Cardiac septum (tissue), 1 donor: ENCODE measurements around the gene SMPD2. TPM values are rescaled to one million over a fixed set of nuclear protein-coding genes. Genes with fewer than 3 reads are reported as not detected.
"Not testable (repeated sequence)": the region's sequence is repeated elsewhere in the genome, so short reads cannot be mapped to it uniquely, and the experiment has no call there.

Source experiments
- DNase-seq: peaks from one replicate; pipeline ENCODE4 v3.0.0-alpha.2; 2020; ENCODE audit warnings: low spot score
- intact Hi-C: fragments of 100-400 bp; cut with DNase I; formaldehyde crosslinking; loops from one replicate; pipeline ENCODE4 v1.14.0; 2022
- total RNA-seq: library from RNA; stranded (reverse); fragmentation: NEBNext Ultra II Directional; extraction: Animal tissue kit (Norgen Biotek cat#: 25700); gene quantifications from one replicate; pipeline ENCODE4 v1.2.1, GENCODE V29; 2021
- donor health status: DM: no; HTN: no; CAD: no.

Gene SMPD2
- total RNA-seq, 1 donor from 2014 or later, result 5.1 TPM

DNA sequence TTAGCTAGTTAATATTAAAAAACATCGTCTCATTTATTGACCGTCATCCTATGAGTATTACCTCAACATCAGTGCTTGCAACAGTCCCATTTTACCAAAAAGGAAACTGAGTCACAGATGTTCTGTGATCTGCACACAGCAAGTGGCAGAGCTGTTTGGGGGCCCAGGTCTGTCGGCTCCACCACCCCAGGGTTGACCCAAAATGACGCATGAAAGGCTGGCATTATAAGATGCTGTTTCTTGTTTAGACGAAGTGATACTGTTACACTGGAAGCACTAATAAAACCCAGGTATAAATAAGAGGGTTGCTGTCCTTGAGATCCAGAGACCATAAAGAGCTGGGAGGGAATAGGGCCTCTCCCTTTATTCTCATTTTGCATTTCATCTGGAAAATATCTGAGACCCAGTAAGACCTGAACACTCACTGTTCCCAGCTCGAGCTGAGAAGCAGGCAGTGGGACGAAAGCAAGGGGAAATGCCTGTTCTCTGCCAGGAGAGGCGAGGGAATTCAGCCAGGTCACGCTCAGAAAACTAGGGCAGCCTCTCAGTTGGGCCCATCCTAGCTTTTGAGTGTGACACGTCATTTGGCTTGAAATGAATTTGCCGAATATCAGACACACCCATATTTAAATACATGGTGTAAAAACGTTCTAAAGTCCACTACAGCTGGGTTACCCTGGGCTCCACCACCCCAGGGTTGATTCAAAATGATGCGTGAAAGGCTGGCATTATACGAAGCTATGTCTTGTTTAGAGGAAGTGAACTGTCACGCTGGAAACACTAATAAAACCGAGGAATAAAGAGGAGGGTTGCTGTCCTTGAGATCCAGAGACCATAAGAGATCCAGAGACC, 16.4 kb downstream of the SMPD2 start:
- intact Hi-C loops, result loop anchor here (5.0 kb wide), 1 partner anchor 75 kb away; the partner anchor contains the start of gene CD164
- DNase-seq, result no peak

DNA sequence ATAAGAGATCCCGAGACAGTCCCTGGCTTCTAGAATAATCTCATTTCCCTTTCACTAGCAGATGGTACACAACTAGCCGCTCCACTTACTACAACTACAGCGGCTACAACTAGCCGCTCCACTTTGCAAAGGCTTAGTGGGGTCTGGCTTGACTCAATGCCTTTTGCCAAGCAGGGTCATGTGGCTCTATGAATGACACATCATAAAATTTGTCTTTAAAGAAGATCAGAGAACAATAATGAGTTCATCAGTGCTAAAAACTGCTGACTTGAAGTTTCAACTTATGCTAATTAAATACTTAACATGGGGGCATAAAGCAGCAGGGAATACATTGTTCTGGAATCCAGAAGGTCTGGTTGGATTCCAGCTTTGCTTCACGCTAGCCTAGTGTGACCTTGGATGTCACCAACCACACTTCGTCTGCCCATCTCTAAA, 17.1 kb downstream of the SMPD2 start:
- intact Hi-C loops, result loop anchor here (5.0 kb wide), 1 partner anchor 75 kb away; the partner anchor contains the start of gene CD164
- DNase-seq, result no peak

DNA sequence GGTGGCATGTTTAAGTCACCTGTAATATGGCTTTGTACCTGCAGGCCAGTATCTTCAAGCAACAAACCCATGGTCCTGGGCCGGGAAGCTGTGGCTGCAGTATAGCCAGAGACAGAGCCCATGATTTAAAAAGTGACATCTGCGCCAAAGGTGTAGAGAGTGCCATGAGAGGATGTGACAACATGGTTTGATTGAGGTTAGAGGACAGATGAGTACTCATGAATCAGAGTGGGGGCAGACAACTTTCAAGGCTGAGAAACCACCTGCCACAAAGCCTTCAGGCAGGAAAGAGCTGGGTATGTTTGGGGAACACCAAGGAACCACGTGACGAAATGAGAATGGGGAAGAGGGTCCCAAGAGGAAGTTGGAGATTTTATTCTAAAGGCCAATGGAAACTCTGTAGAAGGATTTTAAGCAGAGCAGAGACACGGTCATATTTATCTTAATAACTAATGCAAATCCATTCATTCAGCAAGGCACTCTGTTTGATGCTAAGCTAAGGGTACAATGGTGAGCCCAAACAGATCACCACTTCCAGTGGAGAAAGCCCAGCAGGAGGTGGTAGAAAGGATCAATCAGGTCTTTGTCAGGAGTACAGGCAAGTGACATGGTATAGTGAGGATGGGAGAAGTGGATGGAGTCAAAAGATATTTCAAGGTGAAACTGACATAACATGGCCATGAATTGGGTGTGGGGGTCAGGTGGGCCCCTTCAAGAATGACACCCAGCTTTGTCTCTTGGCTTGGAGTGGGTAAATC, 18.4 kb downstream of the SMPD2 start:
- intact Hi-C loops, result loop anchor here (5.0 kb wide), 1 partner anchor 77 kb away; the partner anchor contains the start of gene CD164
- no peak for DNase-seq

DNA sequence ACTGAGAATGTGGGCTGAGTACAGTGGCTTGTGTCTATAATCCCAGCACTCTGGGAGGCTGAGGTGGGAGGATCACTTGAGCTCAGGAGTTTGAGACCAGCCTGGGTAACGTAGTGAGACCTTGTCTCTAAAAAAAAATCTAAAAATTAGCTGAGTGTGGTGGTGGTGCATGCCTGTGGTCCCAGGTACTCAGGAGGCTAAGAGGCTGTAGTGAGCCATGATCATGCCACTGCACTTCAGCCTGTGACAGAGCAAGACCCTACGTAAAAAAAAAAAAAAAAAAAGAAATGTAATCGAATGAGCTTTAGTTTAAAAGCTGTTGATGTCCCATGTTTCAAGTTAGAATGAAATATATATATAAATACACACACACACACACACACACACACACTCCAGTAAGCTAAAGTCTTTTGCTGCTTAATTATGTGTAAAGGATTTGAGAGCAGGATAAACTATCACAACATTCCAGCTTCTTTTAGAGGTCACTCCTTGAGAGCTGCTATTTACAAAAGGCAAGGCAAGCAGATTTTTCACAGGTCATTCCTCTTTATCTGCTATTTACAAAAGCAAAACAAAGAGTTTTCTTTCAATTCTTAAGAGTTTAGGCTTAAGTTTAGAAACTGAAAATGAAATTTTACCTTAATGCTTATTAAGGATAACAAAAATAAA, 19.8 kb downstream of the SMPD2 start:
- intact Hi-C loops, result no loop called here

DNA sequence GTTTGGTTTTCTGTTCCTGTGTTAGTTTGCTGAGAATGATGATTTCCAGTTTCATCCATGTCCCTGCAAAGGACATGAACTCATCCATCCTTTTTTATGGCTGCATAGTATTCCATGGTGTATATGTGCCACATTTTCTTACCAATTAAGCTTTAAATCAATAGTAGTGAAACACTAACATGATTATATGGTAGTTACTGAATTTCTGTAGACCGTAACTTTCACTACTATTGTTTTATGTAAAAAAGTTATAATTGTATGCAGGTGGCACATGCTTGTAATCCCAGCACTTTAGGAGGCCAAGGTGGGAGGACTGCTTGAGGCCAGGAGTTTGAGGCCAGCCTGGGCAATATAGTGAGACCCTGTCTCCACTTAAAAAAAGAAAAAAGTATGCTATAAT, 20.7 kb downstream of the SMPD2 start:
- intact Hi-C loops, DNase-seq: not testable (repeated sequence)

More for the DNA sequence above, 19.8 kb downstream of the SMPD2 start:
- DNase-seq, result no peak

DNA sequence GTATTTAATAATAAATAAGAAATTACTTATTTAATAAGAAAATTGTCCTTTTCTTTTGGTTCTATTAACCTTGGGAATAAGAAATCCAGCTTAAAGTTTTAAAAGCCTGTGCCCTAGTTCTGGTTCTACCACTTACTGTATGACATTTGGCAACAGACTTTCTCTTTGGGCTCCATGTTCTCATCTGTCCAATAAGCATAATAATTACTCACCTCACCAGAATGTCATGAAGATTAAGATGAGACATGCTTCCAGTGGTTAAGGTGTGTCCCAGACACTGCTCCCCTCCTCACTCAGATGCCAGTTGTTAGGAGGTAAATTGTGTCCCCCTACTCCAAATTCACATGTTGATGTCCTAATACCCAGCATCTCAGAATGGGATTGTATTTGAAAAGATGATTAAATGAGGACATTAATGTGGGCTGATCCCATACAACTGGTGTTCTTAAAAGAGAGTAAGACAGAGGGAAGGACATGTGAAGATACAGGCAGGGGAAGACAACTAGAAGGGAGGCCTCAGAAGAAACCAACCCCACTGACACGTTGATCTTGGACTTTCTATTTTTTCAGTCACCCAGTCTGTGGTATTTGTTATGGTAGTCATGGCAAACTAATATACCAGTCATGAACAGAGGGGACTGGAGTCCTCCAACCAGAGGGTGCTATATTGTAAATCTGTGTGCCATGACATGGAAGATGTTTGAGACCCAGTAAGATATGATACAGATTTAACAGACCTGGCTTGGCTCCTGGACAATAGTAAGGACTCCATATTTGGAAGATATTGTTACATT, 21.4 kb downstream of the SMPD2 start:
- DNase-seq, result no peak
- intact Hi-C loops, result no loop called here

DNA sequence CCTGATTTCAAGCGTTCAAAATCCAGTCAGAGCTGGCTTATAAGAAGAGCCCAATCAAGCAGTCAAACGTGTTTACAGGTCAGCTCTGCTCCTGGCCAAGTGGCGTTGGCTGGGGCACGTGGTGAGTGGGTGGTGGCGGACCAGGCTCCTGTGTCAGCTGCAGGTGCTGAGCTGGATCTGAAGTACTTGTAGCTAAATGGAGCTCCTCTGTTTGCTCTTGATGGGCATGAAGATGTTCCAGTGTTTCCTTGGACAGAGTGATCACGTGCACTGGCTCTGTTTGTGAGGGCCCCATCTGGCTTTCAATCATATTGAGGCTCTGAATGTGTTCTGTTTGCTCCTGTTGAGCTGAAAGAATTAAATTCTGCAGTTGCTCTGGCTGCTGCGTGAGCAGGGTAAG, 25.2 kb downstream of the SMPD2 start:
- intact Hi-C loops, result no loop called here
- no peak for DNase-seq

DNA sequence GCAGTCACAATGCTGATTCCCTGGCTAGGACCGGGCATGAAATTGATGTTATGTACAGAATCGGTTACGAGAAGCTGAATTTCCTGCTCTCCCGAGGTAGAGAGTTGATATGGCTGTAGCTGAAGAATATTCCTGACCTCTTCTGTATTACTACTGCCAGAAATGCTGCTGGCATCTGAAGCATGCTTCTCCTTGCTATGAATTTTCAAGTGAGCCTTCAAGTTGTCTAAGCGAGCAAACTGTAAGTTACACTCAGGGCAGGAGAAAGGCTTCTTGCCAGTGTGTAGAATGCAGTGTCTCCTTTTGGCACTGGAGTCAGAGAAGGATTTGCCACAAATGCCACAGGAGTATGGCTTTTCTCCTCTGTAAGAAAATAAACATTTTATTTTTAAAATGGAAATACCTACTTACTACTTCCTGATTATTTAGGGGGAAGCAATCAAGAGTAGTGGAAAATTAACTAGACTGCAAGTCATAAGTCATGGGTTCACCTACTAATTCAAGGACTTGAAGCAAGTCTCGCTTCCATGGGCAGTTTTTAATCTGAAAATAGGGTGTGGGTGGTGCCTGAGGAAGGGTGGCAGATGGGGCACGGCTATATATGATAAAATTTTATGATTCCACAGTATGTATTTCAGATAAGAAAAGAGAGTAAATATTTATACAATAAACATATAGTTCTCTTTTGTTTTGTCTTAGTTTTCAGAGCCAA, 25.8 kb downstream of the SMPD2 start:
- intact Hi-C loops, result no loop called here
- no peak for DNase-seq

DNA sequence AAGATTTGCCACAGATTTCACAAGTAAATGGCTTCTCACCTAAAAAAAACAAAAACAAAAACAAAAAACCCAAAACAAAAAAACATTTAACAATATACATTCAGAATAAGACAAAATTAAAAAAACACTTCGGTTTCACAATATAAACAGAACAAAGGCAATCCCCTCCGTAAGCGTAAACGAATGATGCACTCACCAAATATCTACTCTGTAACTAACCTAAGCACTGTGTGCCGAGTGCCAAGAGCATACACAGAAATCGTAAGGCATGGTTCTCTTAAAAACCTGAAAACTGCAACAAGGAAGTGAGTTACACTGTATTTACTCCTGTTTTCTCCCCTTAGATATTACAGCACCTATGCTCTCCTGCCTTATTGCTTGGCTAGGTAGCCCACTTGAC, 27.2 kb downstream of the SMPD2 start:
- intact Hi-C loops, result no loop called here
- DNase-seq, result no peak

DNA sequence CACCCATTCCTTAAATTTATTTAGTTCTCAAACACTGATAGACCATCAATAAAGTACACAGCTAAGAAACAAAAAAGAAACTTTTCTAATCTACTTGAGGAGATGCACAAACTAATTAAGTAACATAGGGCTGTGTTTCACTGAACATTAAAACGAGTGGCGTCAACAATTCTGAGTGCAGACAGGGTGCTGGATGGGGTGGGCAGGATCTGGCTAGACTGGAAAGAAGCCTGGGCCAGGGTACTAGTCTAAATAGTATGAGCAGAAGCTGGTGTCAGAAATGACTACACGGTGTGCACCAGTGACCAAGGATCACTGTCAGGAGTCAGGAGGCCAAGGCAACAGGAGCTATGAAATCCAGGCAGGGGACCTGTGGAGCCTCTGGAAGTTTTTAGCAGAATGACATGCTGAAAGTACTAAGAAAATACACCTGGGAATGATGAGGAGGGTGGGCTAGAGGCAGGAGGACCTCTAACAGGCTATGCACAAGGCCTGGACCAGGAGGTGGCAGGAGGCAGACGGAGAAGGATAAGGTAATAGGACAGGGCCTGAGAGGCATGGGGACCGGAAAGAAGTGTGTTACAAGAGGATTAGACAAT, 29.2 kb downstream of the SMPD2 start:
- no peak for DNase-seq
- intact Hi-C loops, result no loop called here

DNA sequence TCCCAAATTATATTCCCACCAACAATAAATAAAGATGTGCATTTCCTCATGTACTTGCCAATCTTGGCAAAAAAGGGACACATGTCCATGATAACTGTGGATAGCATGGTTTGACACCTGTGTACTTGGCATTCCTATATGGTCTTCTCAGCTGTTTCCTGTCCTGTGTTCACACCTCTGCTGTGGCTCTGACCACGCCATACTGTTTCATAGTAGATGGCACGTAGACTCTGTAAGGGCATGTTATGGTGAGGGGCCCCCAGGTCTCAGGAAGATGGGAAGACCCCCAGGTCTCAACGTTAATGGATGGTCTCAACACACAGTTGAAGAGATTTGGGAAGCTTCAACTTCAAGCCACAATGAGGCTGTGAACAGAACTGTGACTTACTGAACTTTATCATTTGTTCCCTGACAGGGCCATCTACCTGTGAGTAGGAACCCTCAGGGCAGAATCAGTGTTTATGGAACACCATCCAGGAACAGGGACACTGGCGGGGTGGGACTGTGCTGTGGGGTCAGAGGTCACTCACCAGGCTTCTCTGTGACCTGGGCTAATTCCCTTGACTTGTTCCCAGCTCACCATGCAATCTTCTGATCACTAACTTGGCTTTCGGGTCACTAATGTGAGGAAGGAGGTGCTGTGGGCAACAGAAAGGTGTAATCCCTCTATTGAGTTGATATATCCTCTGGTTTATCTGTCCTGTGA, 30.7 kb downstream of the SMPD2 start:
- no peak for DNase-seq
- intact Hi-C loops, result no loop called here

DNA sequence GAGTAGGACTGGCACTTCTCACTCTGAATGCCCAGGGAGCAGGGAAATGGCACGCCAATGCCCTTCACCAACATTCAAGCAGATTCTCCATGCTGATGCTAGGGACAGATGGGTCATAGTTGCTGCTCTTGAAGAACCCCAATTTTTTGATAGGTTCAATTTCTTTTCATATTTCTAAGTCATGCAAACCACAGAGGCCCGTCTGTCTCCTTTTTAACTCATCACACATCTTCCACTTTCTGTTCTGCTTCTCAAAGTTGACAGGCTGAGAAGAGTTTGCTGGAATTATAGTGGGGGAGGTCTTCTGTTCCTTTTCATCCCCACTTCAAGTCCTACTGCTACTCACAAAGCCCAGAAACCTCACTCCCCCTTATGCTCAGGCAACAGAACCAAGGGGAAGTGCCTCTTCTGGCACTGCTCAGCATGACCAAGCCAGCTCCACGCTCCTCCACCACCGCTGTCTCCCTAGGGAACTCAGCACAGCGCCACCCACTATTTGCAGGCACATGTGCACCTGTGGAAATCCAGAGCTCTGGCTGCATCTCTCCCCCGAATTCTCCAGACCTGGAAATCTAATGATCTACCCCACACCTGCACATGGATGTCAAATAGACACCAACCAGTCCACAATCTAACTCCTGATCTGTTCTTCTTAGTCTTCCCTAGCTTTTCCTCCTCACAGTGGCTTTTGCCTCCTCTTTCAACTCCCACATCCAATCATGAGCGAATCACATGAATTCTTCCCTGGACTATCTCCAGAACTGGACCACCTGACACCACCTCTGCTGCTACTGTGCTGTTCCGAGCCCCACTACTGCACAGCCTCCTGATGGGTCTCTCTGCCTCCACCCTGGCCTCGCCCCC, 31.8 kb downstream of the SMPD2 start:
- no peak for DNase-seq
- intact Hi-C loops, result no loop called here

DNA sequence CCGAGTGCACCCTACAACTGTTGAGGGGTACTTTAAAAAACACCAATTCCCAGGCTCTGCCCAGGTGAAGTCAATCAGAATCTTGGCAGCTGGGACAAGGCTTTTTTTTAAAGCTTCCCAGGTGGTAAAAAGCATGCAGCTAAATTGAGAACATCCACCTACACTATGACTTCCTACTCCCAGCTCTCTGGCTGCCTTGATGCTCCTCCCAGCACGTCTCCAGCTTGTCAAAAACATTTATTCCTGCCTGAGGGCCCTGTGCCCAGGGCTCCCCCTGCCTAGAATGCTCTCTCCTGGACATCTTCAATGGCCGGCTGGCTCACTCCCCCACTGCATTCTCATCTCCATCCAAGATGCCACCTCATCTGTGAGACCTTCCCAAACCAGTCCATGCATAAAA, 32.6 kb downstream of the SMPD2 start:
- intact Hi-C loops, result no loop called here
- no peak for DNase-seq

DNA sequence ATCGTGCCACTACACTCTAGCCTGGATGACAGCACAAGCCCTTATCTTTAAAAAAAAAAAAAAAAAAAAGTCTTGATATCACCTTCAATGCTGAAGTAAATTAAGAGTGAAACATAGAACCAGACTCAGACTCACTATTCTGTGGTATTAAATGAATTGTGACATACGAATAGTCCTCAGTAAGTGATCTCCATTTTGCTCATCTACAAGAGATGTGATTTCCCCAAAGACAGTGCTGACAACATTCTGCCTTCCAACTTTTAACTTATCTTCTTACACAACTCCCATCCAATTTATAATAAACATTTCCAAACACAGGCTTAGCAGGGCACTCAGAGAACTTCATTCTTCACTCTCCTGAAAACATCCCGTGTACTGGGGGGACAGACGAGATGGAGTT, 34.5 kb downstream of the SMPD2 start:
- intact Hi-C loops, result no loop called here

DNA sequence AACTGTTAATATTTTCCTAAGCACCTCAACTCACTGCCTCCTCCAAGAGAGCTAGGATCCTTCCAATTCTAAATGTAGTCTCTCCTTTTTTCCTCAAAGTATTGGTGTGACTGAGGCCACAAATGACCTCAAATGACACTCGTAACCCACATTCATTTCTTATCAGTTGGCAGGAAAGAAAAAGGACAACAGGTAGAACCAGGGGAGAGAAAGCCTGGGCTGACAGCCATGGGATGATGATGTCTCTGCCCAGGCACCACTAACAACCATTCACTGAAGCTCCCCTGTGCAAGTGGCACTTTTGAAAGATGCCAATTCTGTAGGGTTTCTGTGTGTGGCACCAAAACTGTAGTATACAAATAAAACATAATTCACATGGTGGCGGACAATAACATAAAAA, 35.1 kb downstream of the SMPD2 start:
- intact Hi-C loops, result no loop called here
- no peak for DNase-seq

More for the DNA sequence above, 34.5 kb downstream of the SMPD2 start:
- DNase-seq, result no peak

DNA sequence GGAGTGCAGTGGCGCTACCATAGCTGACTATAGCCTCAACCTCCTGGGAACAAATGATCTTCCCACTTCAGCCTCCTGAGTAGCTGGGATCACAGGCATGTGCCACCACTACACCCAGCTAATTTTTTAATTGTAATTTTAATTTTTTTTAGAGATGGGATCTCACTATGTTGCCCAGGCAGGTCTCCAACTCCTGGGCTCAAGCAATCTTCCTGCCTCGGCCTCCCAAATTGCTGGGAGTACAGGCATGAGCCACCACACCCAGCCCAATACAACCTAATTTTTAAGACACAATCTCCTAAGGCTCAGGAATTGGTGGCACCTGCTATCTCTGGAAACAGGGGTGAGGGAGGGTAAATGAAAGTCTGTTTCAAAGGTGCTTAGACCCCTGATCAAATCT, 36.7 kb downstream of the SMPD2 start:
- intact Hi-C loops, result no loop called here
- no peak for DNase-seq

DNA sequence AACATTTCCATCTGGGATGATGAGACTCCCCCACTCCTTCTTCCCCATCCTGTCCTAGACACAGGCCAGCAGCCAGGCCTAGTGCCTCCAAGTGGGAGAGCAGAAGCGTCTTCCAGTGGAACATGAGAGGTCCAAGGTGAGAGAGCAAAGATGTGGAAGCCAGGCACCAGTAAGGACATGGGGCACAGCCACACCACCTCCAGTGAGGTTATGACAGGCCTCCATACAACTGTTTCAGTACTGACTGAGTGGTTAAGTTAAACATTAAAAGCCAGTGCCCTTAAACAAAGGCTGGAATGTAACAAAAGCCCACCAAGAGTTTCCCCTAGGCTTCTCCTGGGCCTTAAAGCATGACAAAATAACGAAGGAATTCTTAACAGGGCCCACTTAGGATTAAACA, 37.2 kb downstream of the SMPD2 start:
- no peak for DNase-seq
- intact Hi-C loops, result no loop called here
